ENCODE results near the gene HTRA1.

DNA sequence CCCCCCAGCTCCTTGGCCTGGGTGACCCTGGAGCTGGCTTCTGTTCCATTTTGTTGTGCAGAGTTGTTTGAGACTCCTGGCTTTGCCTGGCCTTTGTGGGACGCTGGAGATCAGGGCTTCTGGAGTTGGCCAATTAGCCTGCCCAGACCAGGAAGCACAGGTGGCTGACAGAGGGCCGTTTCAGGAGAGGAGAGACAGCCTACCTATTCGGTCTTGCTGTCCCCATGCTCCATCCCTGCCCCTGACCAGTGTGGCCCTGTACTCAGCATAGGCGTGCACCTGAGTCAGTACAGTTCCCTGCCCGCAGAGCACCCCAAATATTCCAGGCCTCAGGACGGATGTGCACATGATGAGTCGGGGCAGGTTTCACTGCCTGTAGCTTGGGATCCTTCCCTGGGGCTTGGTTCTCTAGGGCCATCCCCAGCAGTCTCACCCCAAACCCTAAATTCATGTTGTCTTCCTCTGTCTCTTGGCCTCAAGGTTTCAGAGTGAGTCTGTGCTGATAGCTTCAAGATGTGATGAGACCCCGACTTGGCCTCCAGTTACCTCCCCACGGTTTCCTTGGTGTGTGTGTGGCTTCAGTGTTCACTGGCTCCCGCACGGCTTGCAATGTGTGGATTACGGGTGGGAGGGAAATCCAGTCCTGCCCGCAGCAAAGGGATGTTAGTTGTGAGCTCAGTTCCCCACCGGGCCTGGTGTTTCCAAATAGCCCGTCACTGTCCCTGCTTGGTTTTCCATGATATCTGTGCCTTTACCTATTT is 44.7 kb downstream of the HTRA1 start:
- no peak for TF ChIP-seq GATA2 (IDR thresholded peaks at IDR 0.05; ENCODE audit: low read depth, low read length)
- TF ChIP-seq GATA3 (IDR thresholded peaks at IDR 0.05; ENCODE audit: low read depth, low read length), result no peak
